ENCODE results near the gene POLR3B. TPM values are rescaled to one million over a fixed set of nuclear protein-coding genes. Genes with fewer than 3 reads are reported as not detected.

Gene POLR3B
- total and polyA plus RNA-seq, 10 of the 15 experiments (the other 5 are each of a cell fraction or from before 2014, with no cell fraction given) = 2.3 to 10.5 (median 8.0) TPM

DNA sequence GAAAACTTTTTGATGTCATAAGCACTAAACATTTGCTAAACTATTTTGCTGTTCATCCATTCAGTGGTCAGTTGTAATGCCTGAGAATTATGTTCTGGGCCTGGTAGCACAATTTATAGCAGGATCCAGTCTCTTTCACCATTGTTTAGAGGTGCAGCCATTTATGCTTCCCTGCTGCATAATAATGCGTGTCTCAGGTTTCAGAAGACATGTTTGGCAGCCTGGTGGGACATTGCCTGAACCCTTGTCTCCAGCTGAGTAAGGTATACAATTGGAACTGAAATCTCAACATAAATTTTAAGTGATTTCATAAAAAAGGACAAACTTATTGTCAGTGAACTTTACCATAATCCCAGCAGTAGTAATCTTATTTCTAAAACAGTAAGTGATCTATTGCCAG is 94.8 kb downstream of the POLR3B start:
- DNase-seq (ENCODE audit: low read depth, low spot score) (no peak), FAIRE-seq (no peak), ATAC-seq (no peak)
- H3K9me3 ChIP-seq (replicated peaks; ENCODE audit: control insufficient read depth, insufficient read depth, low read length) = no peaks in the 10 kb centered on the region
- BruUV-seq (replicated peaks) = no TSS peak
- ChIA-PET SMC1A (ENCODE audit: uncharacterized antibody, unreplicated experiment) (interaction anchor here (1.5 kb wide), 1 partner anchor 20 kb away, joined by 3 read pairs; no protein-coding TSS in a partner anchor), POLR2A (no interaction called here), CTCF (no interaction called here), RAD21 (ENCODE audit: unreplicated experiment) (interaction anchor here (1.1 kb wide), 1 partner anchor 9 kb away, joined by 3 read pairs; no protein-coding TSS in a partner anchor)
- 92% methylated on average over 1 of the region's 1 CpG for WGBS (ENCODE audit: insufficient coverage, insufficient replicate concordance, low lambda C conversion rate, missing lambda C conversion rate)
- no peak overlapping the region for H3K4me3 ChIP-seq
- no peaks in the 10 kb centered on the region for H3K27me3 ChIP-seq (replicated peaks in 1 of 2; ENCODE audit: control insufficient read depth in 2 of 2, insufficient read depth in 2 of 2, low read length in 1 of 2)
- H3K4me2 ChIP-seq (ENCODE audit: control insufficient read depth, insufficient read depth) = no peak overlapping the region
- no peaks in the 10 kb centered on the region for H3K79me2 ChIP-seq (ENCODE audit: control insufficient read depth, insufficient read depth, low read length)
- TF ChIP-seq, protein P1, sequence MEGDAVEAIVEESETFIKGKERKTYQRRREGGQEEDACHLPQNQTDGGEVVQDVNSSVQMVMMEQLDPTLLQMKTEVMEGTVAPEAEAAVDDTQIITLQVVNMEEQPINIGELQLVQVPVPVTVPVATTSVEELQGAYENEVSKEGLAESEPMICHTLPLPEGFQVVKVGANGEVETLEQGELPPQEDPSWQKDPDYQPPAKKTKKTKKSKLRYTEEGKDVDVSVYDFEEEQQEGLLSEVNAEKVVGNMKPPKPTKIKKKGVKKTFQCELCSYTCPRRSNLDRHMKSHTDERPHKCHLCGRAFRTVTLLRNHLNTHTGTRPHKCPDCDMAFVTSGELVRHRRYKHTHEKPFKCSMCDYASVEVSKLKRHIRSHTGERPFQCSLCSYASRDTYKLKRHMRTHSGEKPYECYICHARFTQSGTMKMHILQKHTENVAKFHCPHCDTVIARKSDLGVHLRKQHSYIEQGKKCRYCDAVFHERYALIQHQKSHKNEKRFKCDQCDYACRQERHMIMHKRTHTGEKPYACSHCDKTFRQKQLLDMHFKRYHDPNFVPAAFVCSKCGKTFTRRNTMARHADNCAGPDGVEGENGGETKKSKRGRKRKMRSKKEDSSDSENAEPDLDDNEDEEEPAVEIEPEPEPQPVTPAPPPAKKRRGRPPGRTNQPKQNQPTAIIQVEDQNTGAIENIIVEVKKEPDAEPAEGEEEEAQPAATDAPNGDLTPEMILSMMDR (IDR thresholded peaks at IDR 0.05 in 2 of 3, conservative IDR thresholded peaks at IDR 0.05 in 1 of 3; ENCODE audit: control insufficient read depth in 2 of 3, extremely low read depth in 1 of 3, insufficient read depth in 1 of 3, low read depth in 3 of 3, low read length in 3 of 3) = no peak
- TF ChIP-seq RB1 (IDR thresholded peaks at IDR 0.05; ENCODE audit: borderline replicate concordance) (no peak), NRF1 (conservative IDR thresholded peaks at IDR 0.05; ENCODE audit: low read depth, low read length) (no peak), JUND (IDR thresholded peaks at IDR 0.05; ENCODE audit: low read depth, low read length) (no peak), BHLHE40 (IDR thresholded peaks at IDR 0.05; ENCODE audit: borderline replicate concordance in 1 of 2, low read depth in 2 of 2, low read length in 1 of 2) (no peak), MTA2 (IDR thresholded peaks at IDR 0.05; ENCODE audit: low read depth) (no peak), FOXM1 (IDR thresholded peaks at IDR 0.05; ENCODE audit: low read depth, low read length) (no peak), ASH2L (IDR thresholded peaks at IDR 0.05; ENCODE audit: borderline replicate concordance, low read depth) (no peak), STAT1 (conservative IDR thresholded peaks at IDR 0.05) (no peak), RAD21 (IDR thresholded peaks at IDR 0.05; ENCODE audit: insufficient read depth, low read depth, low read length) (no peak), ESRRA (IDR thresholded peaks at IDR 0.05; ENCODE audit: low read length) (no peak), TARDBP (IDR thresholded peaks at IDR 0.05; ENCODE audit: borderline replicate concordance) (no peak), ZSCAN29 (IDR thresholded peaks at IDR 0.05) (no peak), CBFB (IDR thresholded peaks at IDR 0.05; ENCODE audit: low read depth) (no peak), MXI1 (IDR thresholded peaks at IDR 0.05; ENCODE audit: low read depth, low read length) (no peak), PML (IDR thresholded peaks at IDR 0.05; ENCODE audit: low read length) (no peak), MEF2A (IDR thresholded peaks at IDR 0.05; ENCODE audit: insufficient read depth, low read depth, low read length) (no peak), GABPA (IDR thresholded peaks at IDR 0.05; ENCODE audit: low read depth) (no peak)
- TF ChIP-seq, protein P2, sequence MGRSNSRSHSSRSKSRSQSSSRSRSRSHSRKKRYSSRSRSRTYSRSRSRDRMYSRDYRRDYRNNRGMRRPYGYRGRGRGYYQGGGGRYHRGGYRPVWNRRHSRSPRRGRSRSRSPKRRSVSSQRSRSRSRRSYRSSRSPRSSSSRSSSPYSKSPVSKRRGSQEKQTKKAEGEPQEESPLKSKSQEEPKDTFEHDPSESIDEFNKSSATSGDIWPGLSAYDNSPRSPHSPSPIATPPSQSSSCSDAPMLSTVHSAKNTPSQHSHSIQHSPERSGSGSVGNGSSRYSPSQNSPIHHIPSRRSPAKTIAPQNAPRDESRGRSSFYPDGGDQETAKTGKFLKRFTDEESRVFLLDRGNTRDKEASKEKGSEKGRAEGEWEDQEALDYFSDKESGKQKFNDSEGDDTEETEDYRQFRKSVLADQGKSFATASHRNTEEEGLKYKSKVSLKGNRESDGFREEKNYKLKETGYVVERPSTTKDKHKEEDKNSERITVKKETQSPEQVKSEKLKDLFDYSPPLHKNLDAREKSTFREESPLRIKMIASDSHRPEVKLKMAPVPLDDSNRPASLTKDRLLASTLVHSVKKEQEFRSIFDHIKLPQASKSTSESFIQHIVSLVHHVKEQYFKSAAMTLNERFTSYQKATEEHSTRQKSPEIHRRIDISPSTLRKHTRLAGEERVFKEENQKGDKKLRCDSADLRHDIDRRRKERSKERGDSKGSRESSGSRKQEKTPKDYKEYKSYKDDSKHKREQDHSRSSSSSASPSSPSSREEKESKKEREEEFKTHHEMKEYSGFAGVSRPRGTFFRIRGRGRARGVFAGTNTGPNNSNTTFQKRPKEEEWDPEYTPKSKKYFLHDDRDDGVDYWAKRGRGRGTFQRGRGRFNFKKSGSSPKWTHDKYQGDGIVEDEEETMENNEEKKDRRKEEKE (IDR thresholded peaks at IDR 0.05) = no peak
- TF ChIP-seq, protein P3, sequence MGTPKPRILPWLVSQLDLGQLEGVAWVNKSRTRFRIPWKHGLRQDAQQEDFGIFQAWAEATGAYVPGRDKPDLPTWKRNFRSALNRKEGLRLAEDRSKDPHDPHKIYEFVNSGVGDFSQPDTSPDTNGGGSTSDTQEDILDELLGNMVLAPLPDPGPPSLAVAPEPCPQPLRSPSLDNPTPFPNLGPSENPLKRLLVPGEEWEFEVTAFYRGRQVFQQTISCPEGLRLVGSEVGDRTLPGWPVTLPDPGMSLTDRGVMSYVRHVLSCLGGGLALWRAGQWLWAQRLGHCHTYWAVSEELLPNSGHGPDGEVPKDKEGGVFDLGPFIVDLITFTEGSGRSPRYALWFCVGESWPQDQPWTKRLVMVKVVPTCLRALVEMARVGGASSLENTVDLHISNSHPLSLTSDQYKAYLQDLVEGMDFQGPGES (IDR thresholded peaks at IDR 0.05) = no peak
- in situ Hi-C loops (cut with MboI) (no loop called here), intact Hi-C loops (cut with micrococcal nuclease; ENCODE audit: unreplicated experiment) (no loop called here)
- H2AFZ ChIP-seq (ENCODE audit: control insufficient read depth, low read depth, low read length) = no peak overlapping the region
- no peak overlapping the region for H3K9ac ChIP-seq (ENCODE audit: control insufficient read depth, insufficient read depth, low read length)
- no peak overlapping the region for H3K27ac ChIP-seq (ENCODE audit: control insufficient read depth, insufficient read depth)
- H3K4me1 ChIP-seq (ENCODE audit: control insufficient read depth, insufficient read depth, low read length) = no peaks in the 10 kb centered on the region
- no peaks in the 10 kb centered on the region for H4K20me1 ChIP-seq (ENCODE audit: control insufficient read depth, insufficient read depth)
- no peaks in the 10 kb centered on the region for H3K36me3 ChIP-seq (ENCODE audit: control insufficient read depth in 2 of 2, insufficient read depth in 2 of 2, low read length in 1 of 2)

Measured in GM12878 (cell line).